HL-60 (cell line): ENCODE results near the gene FMN1.
A peak's percentile ranks its signal among the peaks of the same experiment; 100 is the strongest.

Source experiments
- DNase-seq, 2 experiments: peaks; one replicate each; pipeline ENCODE4 v3.0.0-alpha.2; 2010 to 2020; ENCODE audit warnings: low read depth in 1 of 2, low spot score in 1 of 2
- H3K27ac ChIP-seq: fragments of 250-450 bp; sonication (Bioruptor Pico); replicated peaks from 2 replicates; pipeline ENCODE4 v1.5.1; 2020; ENCODE audit warnings: mild to moderate bottlenecking, moderate library complexity
- H3K27me3 ChIP-seq: fragments of 250-450 bp; sonication (Bioruptor Pico); 2 replicates; pipeline ENCODE4 v1.5.1; 2021; ENCODE audit warnings: mild to moderate bottlenecking, moderate library complexity; ENCODE audit not compliant: insufficient read depth, poor library complexity, severe bottlenecking
- H3K4me3 ChIP-seq: replicated peaks from 2 replicates; pipeline ENCODE4 v1.5.1; 2011; ENCODE audit warnings: mild to moderate bottlenecking, control low read depth, low read length; ENCODE audit not compliant: insufficient read depth
- GABPA ChIP-seq: IDR thresholded peaks from 2 replicates; pipeline ENCODE4 v1.6.1; 2012; ENCODE audit warnings: low read depth
- POLR2AphosphoS5 ChIP-seq: IDR thresholded peaks from 2 replicates; pipeline ENCODE4 v1.6.1; 2012; ENCODE audit warnings: low read depth
- SPI1 ChIP-seq: IDR thresholded peaks from 2 replicates; pipeline ENCODE4 v1.6.1; 2012; ENCODE audit warnings: low read depth, mild to moderate bottlenecking, borderline replicate concordance
- TF ChIP-seq, protein P1 (sequence below): IDR thresholded peaks from one replicate; pipeline ENCODE4 v1.5.1; 2011; ENCODE audit warnings: low read length, control low read depth, inconsistent platforms; ENCODE audit not compliant: insufficient read depth
- TF ChIP-seq, protein P2 (sequence below): IDR thresholded peaks from 2 replicates; pipeline ENCODE4 v1.6.1; 2012; ENCODE audit warnings: low read depth; ENCODE audit not compliant: insufficient replicate concordance

Gene FMN1

DNA sequence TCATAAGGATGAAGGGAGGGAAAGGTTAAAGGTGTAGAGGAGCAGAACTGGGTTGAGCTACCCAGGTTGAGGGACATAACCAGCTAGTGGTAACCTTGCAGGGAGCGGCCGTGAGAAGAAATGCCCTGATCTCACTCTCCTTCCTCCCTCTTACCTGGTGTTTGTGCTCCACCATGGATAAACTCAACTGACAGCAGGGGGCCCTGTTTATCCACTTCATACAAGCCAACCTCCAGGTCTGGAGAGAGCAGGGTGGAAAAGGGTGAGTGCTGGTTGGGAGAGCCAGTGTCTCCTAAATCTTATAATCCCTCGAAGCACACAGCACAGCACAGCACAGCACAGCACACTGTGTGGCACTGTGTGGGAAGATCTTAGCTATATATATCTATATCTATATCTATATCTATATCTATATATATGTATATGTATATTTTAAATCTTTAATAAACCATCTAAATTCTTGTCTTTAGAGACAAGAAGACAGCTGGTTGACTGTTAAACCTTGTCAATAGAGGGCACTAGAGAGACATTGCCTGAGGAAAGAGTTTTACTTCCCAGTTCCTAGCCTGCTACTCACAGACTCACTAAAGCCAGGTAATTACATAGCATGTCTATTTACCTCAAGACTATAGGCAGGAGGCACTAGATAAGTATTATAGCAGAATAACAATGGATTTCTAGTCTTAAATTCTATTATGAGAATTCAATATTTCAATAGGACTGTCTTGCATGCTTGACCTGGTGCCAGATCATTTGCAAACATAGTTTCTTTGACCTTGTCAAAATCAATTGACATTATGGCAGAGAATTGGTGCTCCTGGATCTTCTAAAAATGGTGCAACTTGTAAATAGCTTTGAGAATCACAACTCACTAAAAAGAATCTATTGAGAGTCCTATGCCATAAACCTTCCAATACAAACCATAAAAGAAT lies 21.7 kb upstream of the FMN1 start:
- DNase-seq, result peak in 1 of 2 experiments; percentile 5
- Histone ChIP-seq H3K4me3 (no peak overlapping the region), H3K27me3 (no peaks in the 10 kb centered on the region), H3K27ac (no peak overlapping the region)
- TF ChIP-seq SPI1, result no peak
- TF ChIP-seq, protein P1, sequence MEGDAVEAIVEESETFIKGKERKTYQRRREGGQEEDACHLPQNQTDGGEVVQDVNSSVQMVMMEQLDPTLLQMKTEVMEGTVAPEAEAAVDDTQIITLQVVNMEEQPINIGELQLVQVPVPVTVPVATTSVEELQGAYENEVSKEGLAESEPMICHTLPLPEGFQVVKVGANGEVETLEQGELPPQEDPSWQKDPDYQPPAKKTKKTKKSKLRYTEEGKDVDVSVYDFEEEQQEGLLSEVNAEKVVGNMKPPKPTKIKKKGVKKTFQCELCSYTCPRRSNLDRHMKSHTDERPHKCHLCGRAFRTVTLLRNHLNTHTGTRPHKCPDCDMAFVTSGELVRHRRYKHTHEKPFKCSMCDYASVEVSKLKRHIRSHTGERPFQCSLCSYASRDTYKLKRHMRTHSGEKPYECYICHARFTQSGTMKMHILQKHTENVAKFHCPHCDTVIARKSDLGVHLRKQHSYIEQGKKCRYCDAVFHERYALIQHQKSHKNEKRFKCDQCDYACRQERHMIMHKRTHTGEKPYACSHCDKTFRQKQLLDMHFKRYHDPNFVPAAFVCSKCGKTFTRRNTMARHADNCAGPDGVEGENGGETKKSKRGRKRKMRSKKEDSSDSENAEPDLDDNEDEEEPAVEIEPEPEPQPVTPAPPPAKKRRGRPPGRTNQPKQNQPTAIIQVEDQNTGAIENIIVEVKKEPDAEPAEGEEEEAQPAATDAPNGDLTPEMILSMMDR, result peak; percentile 45

DNA sequence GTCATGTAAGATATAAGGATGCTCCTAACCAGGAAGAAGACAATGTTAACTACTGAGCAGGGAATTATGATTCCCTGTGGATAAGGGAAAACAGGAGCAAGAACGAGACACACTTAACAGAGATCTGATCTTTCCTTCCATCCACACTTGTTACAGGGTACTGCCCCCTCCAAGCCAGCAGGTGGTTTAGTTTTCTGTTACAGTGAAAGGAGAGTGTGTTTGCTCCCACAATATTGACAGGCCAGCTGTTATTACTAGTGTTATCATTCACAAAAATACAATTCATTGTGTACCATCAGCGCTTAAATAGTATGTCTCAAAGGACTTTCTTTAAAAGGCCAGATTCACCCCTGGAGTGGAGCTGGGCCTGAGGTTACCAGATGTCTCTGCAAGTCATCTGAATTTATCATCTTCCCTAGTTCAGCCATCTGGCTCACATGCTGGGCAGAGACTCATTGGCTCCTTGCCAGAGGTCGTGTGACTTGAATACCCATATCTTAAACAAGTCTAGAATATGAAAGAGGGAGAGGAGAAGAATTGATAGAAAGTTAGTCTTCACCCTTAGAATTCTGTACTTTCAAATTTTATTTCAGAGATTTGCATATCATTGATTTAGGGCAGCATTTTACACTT lies 16.8 kb upstream of the FMN1 start:
- DNase-seq, result no peak
- H3K27ac ChIP-seq, result no peak overlapping the region
- H3K27me3 ChIP-seq, result no peaks in the 10 kb centered on the region
- TF ChIP-seq, protein P2, sequence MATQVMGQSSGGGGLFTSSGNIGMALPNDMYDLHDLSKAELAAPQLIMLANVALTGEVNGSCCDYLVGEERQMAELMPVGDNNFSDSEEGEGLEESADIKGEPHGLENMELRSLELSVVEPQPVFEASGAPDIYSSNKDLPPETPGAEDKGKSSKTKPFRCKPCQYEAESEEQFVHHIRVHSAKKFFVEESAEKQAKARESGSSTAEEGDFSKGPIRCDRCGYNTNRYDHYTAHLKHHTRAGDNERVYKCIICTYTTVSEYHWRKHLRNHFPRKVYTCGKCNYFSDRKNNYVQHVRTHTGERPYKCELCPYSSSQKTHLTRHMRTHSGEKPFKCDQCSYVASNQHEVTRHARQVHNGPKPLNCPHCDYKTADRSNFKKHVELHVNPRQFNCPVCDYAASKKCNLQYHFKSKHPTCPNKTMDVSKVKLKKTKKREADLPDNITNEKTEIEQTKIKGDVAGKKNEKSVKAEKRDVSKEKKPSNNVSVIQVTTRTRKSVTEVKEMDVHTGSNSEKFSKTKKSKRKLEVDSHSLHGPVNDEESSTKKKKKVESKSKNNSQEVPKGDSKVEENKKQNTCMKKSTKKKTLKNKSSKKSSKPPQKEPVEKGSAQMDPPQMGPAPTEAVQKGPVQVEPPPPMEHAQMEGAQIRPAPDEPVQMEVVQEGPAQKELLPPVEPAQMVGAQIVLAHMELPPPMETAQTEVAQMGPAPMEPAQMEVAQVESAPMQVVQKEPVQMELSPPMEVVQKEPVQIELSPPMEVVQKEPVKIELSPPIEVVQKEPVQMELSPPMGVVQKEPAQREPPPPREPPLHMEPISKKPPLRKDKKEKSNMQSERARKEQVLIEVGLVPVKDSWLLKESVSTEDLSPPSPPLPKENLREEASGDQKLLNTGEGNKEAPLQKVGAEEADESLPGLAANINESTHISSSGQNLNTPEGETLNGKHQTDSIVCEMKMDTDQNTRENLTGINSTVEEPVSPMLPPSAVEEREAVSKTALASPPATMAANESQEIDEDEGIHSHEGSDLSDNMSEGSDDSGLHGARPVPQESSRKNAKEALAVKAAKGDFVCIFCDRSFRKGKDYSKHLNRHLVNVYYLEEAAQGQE, result no peak
- TF ChIP-seq POLR2AphosphoS5 (no peak), GABPA (no peak), SPI1 (no peak)
- TF ChIP-seq, protein P1, result no peak
- H3K4me3 ChIP-seq, result no peak overlapping the region

GRCh38 chr15:33209575-33210481 lies 15.3 kb upstream of the FMN1 start:
- H3K27me3 ChIP-seq, result no peaks in the 10 kb centered on the region
- DNase-seq, result peak; percentile 9 to 31
- H3K4me3 ChIP-seq, result no peak overlapping the region
- no peak overlapping the region for H3K27ac ChIP-seq
- TF ChIP-seq SPI1, result no peak
- TF ChIP-seq, protein P1, result no peak
- TF ChIP-seq, protein P2, result no peak
- TF ChIP-seq GABPA, result no peak
- TF ChIP-seq POLR2AphosphoS5, result no peak
